Measurements from ENCODE around the gene CSTPP1. TPM values are rescaled to one million over a fixed set of nuclear protein-coding genes. Genes with fewer than 3 reads are reported as not detected.

CSTPP1 gene
- total RNA-seq, 2 experiments from 2014 or later, result 12.8 to 14.4 TPM

GRCh38 chr11:47182380-47182779, 245.8 kb downstream of the CSTPP1 start:
- H3K27ac Mint-ChIP-seq, result no peak overlapping the region
- ChIA-PET CTCF (interaction anchor here (0.9 to 1.7 kb wide), 3 partner anchors 36 to 262 kb away, joined by 3 to 4 read pairs (median 3); no protein-coding TSS in a partner anchor), POLR2A (interaction anchor here (0.6 to 1.7 kb wide), 3 partner anchors 16 to 253 kb away, joined by 3 to 7 read pairs (median 3); partner anchors contain the start of gene DDB2)
- TF ChIP-seq CTCF (IDR thresholded peaks at IDR 0.05), result no peak
- no peaks in the 10 kb centered on the region for H3K9me3 Mint-ChIP-seq
- H3K36me3 Mint-ChIP-seq (ENCODE audit: low read depth), result no peaks in the 10 kb centered on the region
- no peak for DNase-seq
- intact Hi-C loops (cut with micrococcal nuclease), result no loop called here
- ATAC-seq, result no peak
- H3K4me3 Mint-ChIP-seq, result no peak overlapping the region
- H3K4me1 Mint-ChIP-seq (ENCODE audit: low read depth), result peaks cover 17% of the 10 kb centered on the region
- H3K27me3 Mint-ChIP-seq, result peaks cover 14% of the 10 kb centered on the region

DNA sequence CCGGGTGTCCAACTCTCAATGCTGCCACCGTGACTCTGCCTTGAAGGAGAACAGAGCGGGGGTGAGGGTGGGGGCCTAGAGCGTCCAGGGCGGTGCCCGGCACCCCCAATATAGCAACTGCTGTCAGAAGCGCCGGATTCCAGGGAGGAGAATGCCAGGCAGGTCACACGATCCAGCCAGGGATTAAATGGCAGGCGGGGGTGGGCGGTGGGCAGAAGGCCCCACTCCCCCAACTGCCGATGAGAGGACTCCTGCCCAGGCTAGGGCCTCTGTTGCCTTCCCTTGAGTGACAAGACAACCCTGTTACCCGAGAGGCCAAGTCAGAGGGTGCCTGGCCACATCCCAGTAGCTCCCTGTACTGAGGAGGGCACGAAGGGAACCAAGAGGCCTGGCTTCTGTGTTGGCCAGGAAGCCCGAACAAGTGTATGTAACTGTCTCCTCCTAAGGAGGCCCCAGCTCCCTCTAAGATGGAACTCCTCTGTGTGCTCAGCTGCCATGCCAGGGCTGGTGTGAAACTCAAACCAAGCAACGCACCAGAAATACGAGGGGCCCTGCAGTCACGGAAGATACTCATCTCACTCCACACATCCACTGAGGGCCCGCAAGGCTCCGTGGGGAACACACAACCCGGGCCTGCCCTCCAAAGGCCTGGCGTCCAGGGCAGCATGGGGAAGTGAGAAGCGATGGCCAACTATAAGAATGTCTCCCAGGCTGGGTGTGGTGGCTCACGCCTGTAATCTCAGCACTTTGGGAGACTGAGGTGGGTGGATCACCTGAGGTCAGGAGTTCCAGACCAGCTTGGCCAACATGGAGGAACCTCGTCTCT, 246.7 kb downstream of the CSTPP1 start:
- H3K4me3 Mint-ChIP-seq, result no peak overlapping the region
- no peaks in the 10 kb centered on the region for H3K9me3 Mint-ChIP-seq
- POLR2A ChIA-PET, result interaction anchor here (0.8 to 1.7 kb wide), 3 partner anchors 17 to 234 kb away, joined by 3 to 7 read pairs (median 3); partner anchors contain the start of gene DDB2
- ATAC-seq (no peak), DNase-seq (no peak)
- TF ChIP-seq CTCF (IDR thresholded peaks at IDR 0.05), result no peak
- intact Hi-C loops (cut with micrococcal nuclease), result no loop called here
- peaks cover 16% of the 10 kb centered on the region for H3K4me1 Mint-ChIP-seq (ENCODE audit: low read depth)
- peaks cover 19% of the 10 kb centered on the region for H3K27me3 Mint-ChIP-seq
- CTCF ChIA-PET, result interaction anchor here (0.9 to 1.7 kb wide), 3 partner anchors 37 to 263 kb away, joined by 3 to 4 read pairs (median 3); no protein-coding TSS in a partner anchor
- H3K27ac Mint-ChIP-seq, result no peak overlapping the region
- H3K36me3 Mint-ChIP-seq (ENCODE audit: low read depth), result no peaks in the 10 kb centered on the region

DNA sequence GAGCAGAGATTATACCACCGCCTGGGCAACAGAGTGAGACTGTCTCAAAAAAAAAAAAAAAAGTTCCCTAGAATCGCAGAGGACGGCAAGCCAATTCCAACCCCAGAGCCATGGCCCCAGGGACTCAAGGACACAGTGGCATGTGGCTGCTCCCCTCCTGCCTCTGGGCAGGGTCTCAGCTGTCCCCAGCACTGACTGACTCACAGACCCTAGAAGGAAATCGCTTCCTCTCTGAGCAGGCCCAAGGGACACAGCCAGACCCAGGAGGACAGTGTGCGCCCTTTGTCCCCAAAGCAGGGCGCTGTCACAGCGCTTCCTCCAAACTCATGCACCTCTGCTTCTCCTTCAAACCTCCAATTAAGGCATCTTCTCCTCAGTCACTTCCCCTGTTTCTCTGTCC, 247.4 kb downstream of the CSTPP1 start:
- H3K4me3 Mint-ChIP-seq, result no peak overlapping the region
- ChIA-PET POLR2A (interaction anchor here (2.3 kb wide), 1 partner anchor 64 kb away, joined by 9 read pairs; the partner anchor contains the start of gene ACP2), CTCF (interaction anchor here (1.2 to 1.8 kb wide), 2 partner anchors 30 to 76 kb away, joined by 4 to 13 read pairs; partner anchors contain the start of gene DDB2)
- intact Hi-C loops (cut with micrococcal nuclease), result no loop called here
- TF ChIP-seq CTCF (IDR thresholded peaks at IDR 0.05), result no peak
- no peak for DNase-seq
- no peaks in the 10 kb centered on the region for H3K36me3 Mint-ChIP-seq (ENCODE audit: low read depth)
- no peaks in the 10 kb centered on the region for H3K9me3 Mint-ChIP-seq
- ATAC-seq, result no peak
- H3K4me1 Mint-ChIP-seq (ENCODE audit: low read depth), result peaks cover 16% of the 10 kb centered on the region
- H3K27ac Mint-ChIP-seq, result no peak overlapping the region
- H3K27me3 Mint-ChIP-seq, result peaks cover 19% of the 10 kb centered on the region

DNA sequence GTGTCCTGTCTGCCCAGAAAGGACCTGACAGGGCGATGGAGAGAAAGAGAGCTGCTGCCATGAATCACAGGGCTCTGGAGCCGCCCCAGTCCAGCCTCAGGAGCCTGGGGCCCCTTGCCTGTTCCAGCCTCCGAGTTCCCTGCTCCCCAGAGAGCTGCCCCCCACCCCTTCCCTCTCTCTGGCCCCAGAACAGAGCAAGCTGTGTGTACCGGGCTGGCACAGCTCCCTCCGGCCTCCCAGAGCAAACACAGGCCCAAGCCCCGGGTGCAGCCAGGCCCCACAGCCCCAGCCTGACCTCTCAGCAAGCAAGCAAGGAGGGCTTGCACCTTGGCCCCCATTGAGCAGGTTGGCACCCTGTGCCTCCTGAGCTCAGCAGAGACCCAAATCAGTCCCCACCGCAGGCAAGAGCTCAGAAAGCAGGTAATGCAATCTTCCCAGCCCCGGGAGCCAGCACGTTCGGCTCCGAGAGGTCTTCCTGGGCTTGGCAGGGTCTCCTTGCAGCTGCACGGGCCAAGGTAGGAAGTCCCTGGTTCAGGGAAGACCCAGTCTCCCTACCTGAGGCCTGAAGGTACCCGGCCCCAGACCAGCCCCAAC, 248.2 kb downstream of the CSTPP1 start:
- Mint-ChIP-seq H3K27me3 (peaks cover 21% of the 10 kb centered on the region), H3K36me3 (ENCODE audit: low read depth) (no peaks in the 10 kb centered on the region), H3K9me3 (no peaks in the 10 kb centered on the region), H3K27ac (no peak overlapping the region), H3K4me1 (ENCODE audit: low read depth) (peaks cover 13% of the 10 kb centered on the region), H3K4me3 (peak overlapping the region; percentile 21)
- no peak for TF ChIP-seq CTCF (IDR thresholded peaks at IDR 0.05)
- ATAC-seq, result no peak
- CTCF ChIA-PET, result interaction anchor here (0.6 to 1.8 kb wide), 3 partner anchors 29 to 294 kb away, joined by 3 to 13 read pairs (median 4); partner anchors contain the start of gene DDB2
- POLR2A ChIA-PET, result interaction anchor here (0.7 to 4.6 kb wide), 3 partner anchors 9 to 64 kb away, joined by 3 to 38 read pairs (median 9); partner anchors contain the start of genes ACP2 and DDB2
- intact Hi-C loops (cut with micrococcal nuclease), result no loop called here
- DNase-seq, result no peak
